HG03439 (cell line): Measurements from ENCODE around the gene RDH5.

Experiments used
- ATAC-seq: cut with Tn5 transposase; IDR thresholded peaks from one replicate; pipeline ENCODE4 v1.9.1; 2021; ENCODE audit warnings: mild to moderate bottlenecking, moderate library complexity; ENCODE audit not compliant: unreplicated experiment

RDH5 gene

GRCh38 chr12:55695349-55695748, 24.8 kb upstream of the RDH5 start:
- no peak for ATAC-seq

GRCh38 chr12:55696141-55696540, 24.1 kb upstream of the RDH5 start:
- no peak for ATAC-seq

- no peak for ATAC-seq
These were observed 23.3 kb upstream of the RDH5 start for GRCh38 chr12:55696796-55697462.

- no peak for ATAC-seq
These were observed 22.5 kb upstream of the RDH5 start for GRCh38 chr12:55697686-55698085.

DNA sequence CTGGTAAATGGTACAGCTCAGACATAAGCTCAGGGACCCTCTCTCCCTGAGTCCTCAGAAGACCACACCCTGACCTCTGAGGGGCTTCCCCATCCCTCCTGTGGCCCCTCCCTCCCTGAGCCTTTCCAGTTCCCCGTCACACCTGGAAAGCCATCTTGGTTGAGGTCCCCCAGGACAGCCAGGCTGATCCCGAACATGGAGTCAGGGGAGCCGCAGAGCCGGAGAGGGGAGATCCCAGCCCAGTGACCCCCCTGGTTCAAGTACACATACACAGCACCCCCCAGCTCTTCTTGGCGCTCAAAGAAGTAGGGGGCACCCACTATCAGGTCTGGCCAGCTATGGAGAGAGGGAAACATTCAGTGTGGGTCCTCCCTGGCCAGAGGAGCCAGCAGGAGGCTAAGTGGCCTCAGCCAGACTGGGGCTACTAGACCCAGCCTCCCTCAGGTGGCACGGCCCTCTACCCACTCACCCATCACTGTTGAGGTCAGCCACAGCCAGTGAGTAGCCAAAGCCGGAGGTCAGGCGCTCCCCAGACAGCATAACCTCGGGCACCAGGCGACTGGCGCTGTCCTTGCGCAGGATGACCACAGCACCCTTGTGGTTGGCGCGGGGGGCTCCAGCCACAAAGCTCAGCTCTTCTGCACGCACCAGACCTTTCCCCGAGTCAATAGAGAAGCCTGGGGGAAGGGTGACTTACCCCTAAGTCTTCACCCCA, 21.8 kb upstream of the RDH5 start:
- ATAC-seq = no peak

GRCh38 chr12:55698965-55699364, 21.2 kb upstream of the RDH5 start:
- ATAC-seq = no peak

DNA sequence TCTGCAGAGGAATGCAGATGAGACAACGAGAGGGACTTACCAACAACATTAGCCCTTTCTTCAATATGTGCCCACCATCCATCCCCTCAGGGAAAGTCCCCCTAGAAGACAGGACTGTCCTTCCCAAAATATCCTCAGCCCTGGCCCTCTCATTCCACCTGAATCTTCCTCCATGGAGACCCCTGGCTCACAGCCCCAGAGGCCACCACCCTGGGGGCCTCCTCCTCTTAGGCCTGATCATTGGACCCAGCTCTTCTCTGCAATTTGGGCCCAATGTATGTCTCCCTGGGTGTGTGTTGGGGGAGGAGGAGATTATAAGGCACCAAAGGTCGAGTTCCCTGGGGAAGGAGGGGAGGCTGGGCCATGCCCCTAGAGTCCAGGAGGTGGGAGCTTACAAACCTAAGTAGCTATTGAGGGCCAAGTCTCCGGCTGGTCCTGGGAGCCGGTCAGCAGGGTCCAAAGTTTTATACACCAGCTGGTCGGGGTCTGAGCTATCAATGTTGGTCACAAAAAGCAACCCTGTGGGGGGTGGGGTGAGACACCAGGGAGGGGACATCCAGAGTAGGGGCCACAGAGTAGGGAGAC, 20.6 kb upstream of the RDH5 start:
- no peak for ATAC-seq

GRCh38 chr12:55700255-55701018, 19.8 kb upstream of the RDH5 start:
- no peak for ATAC-seq

DNA sequence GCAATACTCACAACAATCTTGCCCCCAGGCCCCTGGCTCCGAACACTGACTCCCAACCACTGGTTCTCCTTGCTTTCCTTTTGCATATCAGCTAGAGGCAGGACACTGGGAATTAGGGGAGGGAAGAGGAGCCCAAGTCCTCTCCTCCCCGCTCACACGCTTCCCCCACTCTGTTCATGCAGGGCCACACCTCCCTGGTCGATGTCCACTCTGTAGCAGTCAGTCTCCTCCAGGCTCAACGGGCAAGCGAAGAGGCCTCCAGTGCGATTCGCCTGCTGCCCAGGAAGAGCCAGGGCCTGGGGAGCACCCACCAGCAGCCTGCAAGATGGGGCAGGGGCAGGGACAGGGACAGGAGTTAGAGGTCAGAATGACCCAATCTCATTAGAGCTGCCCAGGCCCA, 17.3 kb upstream of the RDH5 start:
- ATAC-seq = no peak

DNA sequence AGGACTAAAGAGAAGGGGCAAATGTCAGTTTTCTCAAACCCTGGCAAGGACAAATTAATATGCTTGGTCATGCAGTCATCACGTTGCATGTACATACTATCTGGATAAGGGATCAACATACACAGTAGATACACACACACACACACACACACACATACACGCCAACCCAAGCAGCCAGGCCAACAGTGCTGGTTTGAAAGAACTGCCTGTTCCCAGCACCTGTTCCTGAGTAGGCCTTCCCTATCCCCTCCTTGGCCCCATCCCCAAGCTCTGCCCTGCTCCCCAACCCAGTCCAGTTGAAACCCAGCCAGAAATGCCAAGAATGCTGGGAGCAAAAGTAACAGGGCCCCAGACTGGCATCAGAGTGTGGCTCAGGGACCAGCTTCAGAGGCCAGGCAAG, 16.9 kb upstream of the RDH5 start:
- ATAC-seq = no peak

GRCh38 chr12:55703901-55704761, 16.1 kb upstream of the RDH5 start:
- ATAC-seq = no peak

DNA sequence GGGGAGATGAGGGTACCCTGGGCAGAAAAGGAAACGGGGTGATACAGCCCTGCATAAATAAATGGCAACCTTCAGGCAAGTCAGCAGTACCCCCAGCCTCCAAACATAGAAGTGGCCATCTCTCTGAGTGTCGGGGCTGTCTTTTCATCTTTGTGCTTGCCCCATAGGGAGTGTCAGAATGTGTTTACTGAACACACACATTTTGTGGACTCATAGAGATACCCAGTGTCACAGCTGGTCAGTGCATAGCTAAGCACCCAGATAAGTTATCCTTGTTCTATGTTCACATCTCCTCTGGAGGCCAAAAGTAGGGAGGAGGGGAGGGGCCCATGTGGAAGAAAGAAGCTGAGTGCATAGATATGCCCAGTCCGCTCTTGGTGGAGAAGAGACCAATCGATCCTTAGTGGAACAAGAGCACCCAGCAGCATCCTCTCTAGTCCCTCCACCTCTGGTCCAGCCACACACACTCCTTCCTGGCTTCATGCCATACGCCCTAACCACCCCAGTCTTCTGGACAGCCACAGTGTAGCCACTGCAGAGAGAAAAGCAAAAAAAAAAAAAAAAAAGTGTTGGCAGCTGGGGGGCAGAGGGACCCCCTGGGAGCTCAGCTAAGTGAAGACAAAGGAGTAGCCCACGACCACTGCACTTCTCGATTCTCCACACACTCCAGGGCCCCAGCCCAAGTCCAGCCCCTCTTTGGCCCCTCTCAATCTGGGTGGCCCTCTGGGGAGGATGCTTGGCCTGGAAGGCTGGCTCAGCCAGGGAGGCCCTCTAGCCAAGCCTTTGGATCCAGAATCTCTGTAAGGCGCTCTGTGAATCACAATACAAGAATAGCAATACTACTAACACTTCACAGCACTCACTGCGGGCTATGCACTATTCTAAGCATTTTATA, 15.1 kb upstream of the RDH5 start:
- no peak for ATAC-seq

DNA sequence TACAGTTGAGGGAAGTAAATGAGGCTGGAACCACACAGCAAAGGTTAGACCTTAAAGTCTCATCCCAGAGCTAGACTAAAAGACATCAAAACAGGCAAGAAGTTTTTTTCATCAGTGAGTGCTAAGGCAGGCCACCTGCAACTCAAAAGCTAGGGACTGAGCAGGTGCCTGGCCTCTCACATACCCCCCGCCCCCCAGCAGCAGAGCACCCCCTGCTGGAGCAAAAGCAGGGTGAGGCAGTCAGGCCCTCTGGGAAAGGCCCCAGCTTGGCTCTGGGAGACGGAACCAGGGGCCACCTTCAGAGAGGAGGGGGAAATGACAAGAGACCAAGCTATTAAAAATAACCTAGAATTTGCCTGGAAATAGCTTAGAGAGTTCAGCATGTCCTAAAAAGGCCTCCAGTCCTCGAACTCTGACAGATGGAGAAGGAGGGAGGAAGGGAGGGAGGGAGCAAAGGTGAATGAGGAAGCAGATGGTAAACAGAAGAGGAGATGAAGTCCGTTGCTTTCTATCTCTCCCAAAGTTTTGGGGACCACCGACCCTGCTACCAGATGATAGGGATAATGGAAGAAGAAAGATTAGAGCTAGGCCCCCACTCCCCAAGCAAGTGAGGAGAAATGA, 14.3 kb upstream of the RDH5 start:
- no peak for ATAC-seq

DNA sequence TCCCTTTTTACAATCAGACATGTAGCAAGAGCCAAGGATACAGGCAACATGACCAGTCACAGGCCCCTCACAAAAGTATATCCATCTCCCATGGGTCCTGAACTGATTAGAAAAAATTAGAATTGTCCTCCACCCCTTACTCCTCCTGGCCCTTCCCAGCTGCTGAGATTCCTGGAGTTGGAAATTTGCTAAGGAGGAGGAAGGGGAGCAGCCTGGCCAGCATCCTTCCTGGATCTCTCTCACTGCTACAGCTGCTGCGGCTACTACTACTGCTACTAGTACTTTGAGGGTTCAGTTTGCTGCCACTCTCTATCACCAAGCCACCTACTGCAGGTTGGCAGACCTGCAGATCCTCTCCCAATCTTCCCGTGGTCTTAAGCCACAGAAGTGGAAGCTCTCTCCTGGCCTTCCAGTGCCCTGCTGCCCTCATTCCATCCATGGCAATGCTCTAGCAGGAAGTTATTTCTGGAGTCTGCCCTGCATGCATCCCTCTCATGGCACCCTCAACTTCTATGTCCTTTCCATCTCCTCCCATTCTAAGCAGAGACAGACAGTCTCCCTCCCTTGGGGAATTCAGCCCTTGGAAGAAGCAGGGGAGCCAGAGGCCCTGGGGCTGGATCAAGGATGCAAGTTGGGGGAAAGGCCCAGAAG, 13.5 kb upstream of the RDH5 start:
- no peak for ATAC-seq

GRCh38 chr12:55707219-55707671, 12.9 kb upstream of the RDH5 start:
- no peak for ATAC-seq

DNA sequence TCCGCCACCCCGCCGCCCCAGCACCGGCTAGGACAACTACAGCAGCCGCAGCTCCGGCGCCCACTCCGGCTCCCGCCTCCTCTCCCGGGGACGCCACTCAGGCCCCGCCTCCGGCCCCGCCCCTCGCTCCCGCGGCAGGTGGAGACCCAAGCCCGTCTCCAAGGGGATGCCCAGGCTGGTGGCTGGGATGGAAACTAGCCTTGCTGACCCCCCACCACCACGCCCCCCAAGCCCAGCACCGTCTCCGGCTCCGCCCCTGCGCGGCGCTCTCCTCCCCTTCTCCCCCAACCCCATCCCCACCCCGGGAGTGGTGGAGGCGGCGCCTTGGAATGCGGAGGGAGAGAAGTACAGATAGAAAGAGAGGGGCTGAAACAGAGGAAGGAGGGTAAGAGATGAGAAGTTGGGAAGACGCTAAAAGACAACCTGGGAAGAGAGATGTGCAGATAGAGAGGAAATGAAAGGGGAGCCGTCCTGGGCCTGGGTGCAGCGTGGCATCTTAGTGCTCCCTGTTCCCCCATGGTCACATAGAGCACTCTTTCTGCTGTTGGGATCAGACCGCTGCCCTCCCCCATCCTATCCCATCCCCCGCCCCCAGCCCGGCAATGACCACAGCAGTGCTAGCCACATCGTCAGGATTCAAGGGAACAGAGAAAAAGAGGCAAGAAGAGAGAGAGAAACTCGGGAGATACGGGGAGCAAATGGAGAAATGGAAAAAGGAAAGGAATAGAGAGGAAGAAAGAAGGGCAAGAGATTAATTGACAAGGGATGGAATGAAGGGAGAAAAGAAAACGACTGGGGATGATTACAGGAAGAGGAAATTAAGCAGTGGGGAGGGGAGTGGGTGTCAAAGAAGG, 12.1 kb upstream of the RDH5 start, which contains the start of gene ITGA7:
TSS of gene ITGA7 (minus strand) at position 64 of the 854 bp plus-strand sequence. CDS start 222 bp downstream, outside the sequence.
- ATAC-seq = no peak

- no peak for ATAC-seq
These were observed 11.4 kb upstream of the RDH5 start for GRCh38 chr12:55708695-55709233.
